AG09319 (cell line): Measurements from ENCODE around the gene NUDC.

ENCODE experiments used
- DNase-seq: peaks from one replicate; pipeline ENCODE4 v3.0.0-alpha.2; 2010; ENCODE audit warnings: low read depth; ENCODE audit errors: extremely low read depth
- TF ChIP-seq, protein P1 (sequence below): IDR thresholded peaks from 2 replicates; pipeline ENCODE4 v1.5.1; 2011; ENCODE audit warnings: low read depth, mild to moderate bottlenecking, inconsistent platforms, low read length, moderate library complexity

NUDC gene

DNA sequence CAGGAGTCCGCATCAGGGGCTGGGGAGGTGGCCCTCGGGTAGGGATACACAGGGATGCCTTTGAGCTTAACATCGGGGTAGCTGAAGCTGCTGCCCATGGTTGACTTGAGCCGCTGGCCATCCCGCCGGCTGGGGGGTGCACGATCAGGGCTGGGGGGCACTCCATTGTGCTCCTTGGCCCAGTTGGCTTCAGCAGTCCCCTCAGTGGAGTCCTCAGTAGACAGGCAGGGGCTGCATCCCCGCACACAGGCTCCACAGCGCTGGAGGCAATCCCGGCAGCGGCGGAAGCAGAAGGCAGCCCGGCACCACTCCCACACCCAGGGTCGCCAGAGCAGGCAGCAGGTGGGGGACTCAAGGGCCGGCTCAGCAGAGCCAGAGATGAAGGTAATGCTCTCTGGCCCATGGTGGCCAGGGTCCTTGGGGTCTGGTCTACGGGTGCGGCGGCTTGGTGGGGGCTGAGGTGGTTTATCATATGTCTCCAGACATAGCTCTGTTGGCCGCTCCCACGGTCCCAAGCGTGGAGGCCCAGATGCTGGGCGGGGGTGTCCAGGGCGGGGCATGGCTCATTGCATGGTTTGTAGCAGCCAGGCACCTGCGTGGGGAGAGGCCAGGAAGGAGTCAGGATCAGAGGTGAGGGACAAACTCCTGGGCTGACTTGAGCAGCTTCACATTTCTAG lies 30.4 kb downstream of the NUDC start:
- TF ChIP-seq, protein P1, sequence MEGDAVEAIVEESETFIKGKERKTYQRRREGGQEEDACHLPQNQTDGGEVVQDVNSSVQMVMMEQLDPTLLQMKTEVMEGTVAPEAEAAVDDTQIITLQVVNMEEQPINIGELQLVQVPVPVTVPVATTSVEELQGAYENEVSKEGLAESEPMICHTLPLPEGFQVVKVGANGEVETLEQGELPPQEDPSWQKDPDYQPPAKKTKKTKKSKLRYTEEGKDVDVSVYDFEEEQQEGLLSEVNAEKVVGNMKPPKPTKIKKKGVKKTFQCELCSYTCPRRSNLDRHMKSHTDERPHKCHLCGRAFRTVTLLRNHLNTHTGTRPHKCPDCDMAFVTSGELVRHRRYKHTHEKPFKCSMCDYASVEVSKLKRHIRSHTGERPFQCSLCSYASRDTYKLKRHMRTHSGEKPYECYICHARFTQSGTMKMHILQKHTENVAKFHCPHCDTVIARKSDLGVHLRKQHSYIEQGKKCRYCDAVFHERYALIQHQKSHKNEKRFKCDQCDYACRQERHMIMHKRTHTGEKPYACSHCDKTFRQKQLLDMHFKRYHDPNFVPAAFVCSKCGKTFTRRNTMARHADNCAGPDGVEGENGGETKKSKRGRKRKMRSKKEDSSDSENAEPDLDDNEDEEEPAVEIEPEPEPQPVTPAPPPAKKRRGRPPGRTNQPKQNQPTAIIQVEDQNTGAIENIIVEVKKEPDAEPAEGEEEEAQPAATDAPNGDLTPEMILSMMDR: no peak
- DNase-seq: no peak

DNA sequence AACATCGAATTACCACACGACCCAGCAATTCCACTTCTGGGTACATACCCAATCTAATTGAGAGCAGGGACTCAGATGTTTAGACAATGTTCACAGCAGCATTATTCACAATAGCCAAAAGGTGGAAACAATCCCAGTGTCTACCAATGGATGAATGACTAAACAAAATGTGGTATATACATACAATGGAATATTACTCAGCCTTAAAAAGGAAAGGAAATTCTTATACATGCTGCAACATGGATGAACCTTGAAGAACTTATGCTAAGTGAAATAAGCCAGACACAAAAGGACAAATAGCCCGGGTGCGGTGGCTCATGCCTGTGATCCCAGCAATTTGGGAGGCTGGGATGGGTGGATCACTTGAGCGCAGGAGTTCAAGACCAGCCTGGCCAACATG lies 31.8 kb downstream of the NUDC start:
- no peak for DNase-seq
- TF ChIP-seq, protein P1: no peak

DNA sequence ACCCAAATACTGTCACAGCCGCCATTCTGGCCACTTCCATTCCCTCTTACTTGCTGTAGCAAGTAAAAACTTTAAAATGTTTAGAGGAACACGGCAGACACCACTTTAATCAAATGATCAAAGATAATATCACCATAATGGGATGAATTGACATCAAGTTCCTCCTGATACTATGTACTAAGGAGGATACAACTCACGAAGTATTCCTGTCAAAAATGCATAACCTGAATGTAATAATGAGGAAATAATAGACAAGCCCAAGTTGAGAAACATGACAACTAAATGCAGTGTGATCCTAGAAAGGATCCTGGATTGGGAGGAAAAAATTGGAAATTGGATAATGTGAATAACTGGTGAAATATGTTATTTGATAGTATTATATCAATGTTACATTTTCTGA lies 34.8 kb downstream of the NUDC start:
- TF ChIP-seq, protein P1: no peak
- DNase-seq: no peak

DNA sequence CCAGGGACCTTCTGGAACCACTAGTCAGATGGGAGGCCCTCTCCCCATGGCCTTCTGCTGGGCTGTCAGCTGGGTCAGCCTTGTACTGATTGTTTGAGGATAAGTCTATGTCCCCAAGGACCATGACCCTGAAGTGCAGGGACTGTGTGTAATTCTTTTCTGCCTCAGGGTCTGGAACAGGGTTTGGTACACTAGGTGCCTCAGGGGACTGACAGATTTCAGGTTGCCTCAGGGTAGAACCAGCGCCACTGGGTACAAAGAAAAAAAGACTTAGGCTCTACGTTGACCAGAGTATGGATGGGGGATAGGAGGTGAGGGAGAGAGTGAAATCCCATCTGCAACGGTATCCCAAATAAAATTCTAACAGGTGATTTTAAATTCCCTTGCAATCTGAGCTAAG lies 35.8 kb downstream of the NUDC start:
- DNase-seq: no peak
- TF ChIP-seq, protein P1: no peak

DNA sequence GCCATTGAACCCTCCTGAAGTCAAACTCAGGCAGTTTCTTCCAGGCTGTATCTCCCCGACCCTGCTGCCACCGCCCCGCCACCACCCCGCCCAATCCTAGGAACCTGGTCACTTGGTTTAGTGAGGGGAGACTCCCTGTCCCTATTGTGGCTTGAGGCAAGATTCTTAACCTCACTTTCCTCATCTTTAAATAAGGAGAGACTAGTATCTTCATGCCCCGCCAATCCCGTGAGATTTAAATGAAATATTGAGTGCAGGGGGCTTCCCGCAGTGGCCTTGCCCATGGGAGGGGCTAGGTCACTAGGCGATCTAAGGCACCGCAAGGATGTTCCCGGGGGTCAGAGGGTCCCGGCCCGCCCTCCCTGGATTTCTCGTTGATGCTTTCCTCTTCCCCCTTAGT lies 37.7 kb downstream of the NUDC start:
- no peak for DNase-seq

DNA sequence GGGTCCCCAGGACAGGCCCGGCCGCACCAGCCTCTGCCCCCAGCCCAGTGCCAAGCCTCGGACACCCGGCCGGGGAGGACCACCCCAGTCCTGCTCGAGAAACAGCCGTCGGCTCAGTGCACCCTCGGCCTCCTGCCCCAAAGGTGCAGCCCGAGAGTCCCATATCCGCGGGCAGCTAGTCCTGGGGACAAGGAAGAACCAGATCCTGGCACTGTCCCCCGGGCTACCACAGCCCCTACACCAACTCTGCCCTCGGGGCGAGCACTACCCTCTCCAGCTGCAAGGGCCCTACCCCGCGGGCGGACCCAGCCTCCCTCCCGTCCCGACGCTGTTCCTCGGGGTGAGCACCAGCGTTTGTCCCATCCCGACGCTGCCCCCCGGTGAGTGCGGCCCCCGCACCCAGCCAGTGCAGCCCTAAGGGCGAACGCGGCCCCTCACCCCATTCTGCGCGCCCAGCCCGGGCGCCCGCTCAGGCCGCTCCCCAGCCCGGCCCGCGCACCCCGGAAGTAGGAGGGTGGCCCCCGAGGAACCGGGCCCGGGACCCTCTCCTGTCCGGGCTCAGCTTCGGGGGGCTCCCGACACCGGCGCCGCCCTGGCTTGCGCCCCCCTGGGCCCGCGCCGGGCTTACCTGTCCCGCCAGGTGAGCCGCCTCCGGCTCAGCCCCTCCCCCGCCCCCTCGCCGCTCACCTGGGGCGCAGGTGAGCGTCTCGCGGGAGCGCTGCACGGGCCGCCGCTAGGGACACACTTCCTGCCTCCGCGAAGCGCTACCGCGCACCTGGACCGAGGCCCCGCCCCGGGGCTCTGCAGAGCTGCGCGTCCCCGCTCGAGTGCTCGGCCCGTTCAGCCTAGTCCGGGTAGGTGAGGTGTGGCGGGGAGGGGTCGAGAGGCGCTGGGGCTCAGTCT lies 38.4 kb downstream of the NUDC start, which contains the start of gene KDF1:
Gene KDF1 (minus strand): TSS at position 747 of the 903 bp plus-strand sequence. CDS start 8,088 bp downstream, outside the sequence.
- DNase-seq: no peak

More for the DNA sequence above, 37.7 kb downstream of the NUDC start:
- TF ChIP-seq, protein P1: no peak

More for the DNA sequence above, 38.4 kb downstream of the NUDC start, which contains the start of gene KDF1:
- TF ChIP-seq, protein P1: no peak
